NT2/D1 (cell line): ENCODE results near the gene RIMBP2.
A peak's percentile ranks its signal among the peaks of the same experiment; 100 is the strongest.

Experiments
- DNase-seq: peaks from one replicate; pipeline ENCODE4 v3.0.0-alpha.2; 2011; ENCODE audit warnings: low read depth, low spot score
- H3K27me3 ChIP-seq: 2 replicates; pipeline ENCODE4 v1.6.0; 2011; ENCODE audit warnings: mild to moderate bottlenecking; ENCODE audit not compliant: insufficient read length, insufficient read depth
- H3K36me3 ChIP-seq: 2 replicates; pipeline ENCODE4 v1.6.1; 2011; ENCODE audit warnings: mild to moderate bottlenecking, low read length, mixed read lengths; ENCODE audit not compliant: insufficient read depth, insufficient read length
- H3K4me1 ChIP-seq: 2 replicates; pipeline ENCODE4 v1.5.1; 2011; ENCODE audit not compliant: insufficient read depth, insufficient read length
- H3K4me3 ChIP-seq: 2 replicates; pipeline ENCODE4 v1.5.1; 2011; ENCODE audit warnings: low read depth; ENCODE audit not compliant: insufficient read length
- H3K9ac ChIP-seq: 2 replicates; pipeline ENCODE4 v1.6.0; 2011; ENCODE audit warnings: low read depth; ENCODE audit not compliant: insufficient read length
- H3K9me3 ChIP-seq: 2 replicates; pipeline ENCODE4 v1.5.1; 2011; ENCODE audit warnings: mild to moderate bottlenecking, low read length; ENCODE audit not compliant: insufficient read depth
- SUZ12 ChIP-seq: IDR thresholded peaks from 2 replicates; pipeline ENCODE4 v1.6.1; 2011; ENCODE audit not compliant: insufficient read length, insufficient read depth; ENCODE audit errors: extremely low read depth
- YY1 ChIP-seq: IDR thresholded peaks from 2 replicates; pipeline ENCODE4 v1.6.1; 2011; ENCODE audit not compliant: insufficient read length, insufficient read depth
- ZNF274 ChIP-seq: IDR thresholded peaks from 2 replicates; pipeline ENCODE4 v1.6.1; 2011; ENCODE audit warnings: mild to moderate bottlenecking, low read depth, low read length

The RIMBP2 gene

GRCh38 chr12:130479401-130480125 is 236.5 kb downstream of the RIMBP2 start:
- H3K4me1 ChIP-seq: peaks cover 15% of the 10 kb centered on the region
- TF ChIP-seq YY1 (no peak), SUZ12 (no peak), ZNF274 (no peak)
- H3K9ac ChIP-seq: no peak overlapping the region
- no peaks in the 10 kb centered on the region for H3K36me3 ChIP-seq
- no peaks in the 10 kb centered on the region for H3K9me3 ChIP-seq
- no peaks in the 10 kb centered on the region for H3K27me3 ChIP-seq
- no peak overlapping the region for H3K4me3 ChIP-seq
- no peak for DNase-seq

DNA sequence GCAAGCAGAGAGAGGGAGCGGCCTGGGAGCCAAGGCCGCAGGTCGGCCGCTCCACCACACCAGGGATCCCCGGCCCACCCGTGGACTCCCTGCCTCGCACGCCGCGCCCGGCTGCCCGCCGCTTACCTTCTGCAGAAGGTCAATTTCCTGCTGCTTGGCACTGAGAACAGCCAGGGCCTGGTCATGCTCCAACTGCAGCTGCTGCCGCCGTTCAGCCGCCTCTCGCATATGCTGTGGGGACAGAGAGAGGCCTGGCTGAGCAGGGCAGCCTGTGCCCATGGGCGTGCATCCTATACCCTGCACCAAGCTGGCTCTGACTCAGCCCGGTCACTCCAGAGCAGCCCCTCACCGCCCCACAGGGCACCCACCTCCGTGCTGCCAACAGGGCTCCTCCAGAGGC is 237.3 kb downstream of the RIMBP2 start:
- H3K4me3 ChIP-seq: no peak overlapping the region
- TF ChIP-seq ZNF274 (no peak), YY1 (no peak), SUZ12 (no peak)
- no peak for DNase-seq
- no peaks in the 10 kb centered on the region for H3K9me3 ChIP-seq
- peak overlapping the region; percentile 27 for H3K9ac ChIP-seq
- no peaks in the 10 kb centered on the region for H3K36me3 ChIP-seq
- H3K4me1 ChIP-seq: peaks cover 15% of the 10 kb centered on the region
- H3K27me3 ChIP-seq: no peaks in the 10 kb centered on the region

DNA sequence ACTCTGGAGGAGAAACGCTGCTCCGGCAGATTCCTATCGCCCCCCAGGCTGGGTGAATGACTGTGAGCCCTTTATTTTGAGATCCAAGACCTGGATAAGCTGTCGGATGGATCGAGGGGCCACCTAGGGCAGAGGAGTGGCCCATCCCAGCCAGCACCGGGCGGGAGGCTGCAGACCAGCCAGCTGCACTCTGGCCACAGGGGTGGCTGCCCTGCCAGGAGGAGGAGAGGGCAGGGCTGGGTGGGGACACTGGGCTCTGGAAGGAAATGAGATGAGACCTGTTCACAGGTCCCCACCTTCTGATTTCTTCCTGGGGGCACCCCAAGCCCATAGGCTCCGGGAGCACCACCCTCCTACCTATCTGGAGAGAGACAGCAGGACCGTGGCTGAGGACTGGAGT is 238.4 kb downstream of the RIMBP2 start:
- Histone ChIP-seq H3K4me1 (peaks cover 15% of the 10 kb centered on the region), H3K9me3 (no peaks in the 10 kb centered on the region), H3K4me3 (no peak overlapping the region), H3K36me3 (no peaks in the 10 kb centered on the region), H3K9ac (no peak overlapping the region), H3K27me3 (no peaks in the 10 kb centered on the region)
- TF ChIP-seq YY1 (no peak), SUZ12 (no peak), ZNF274 (no peak)
- DNase-seq: no peak

- TF ChIP-seq SUZ12: no peak
- TF ChIP-seq YY1: no peak
- no peak for TF ChIP-seq ZNF274
- H3K4me1 ChIP-seq: peaks cover 15% of the 10 kb centered on the region
- no peak overlapping the region for H3K4me3 ChIP-seq
- no peaks in the 10 kb centered on the region for H3K9me3 ChIP-seq
- no peak for DNase-seq
- no peaks in the 10 kb centered on the region for H3K27me3 ChIP-seq
- H3K9ac ChIP-seq: no peak overlapping the region
- no peaks in the 10 kb centered on the region for H3K36me3 ChIP-seq
Observed at GRCh38 chr12:130477266-130477665, 238.8 kb downstream of the RIMBP2 start.

DNA sequence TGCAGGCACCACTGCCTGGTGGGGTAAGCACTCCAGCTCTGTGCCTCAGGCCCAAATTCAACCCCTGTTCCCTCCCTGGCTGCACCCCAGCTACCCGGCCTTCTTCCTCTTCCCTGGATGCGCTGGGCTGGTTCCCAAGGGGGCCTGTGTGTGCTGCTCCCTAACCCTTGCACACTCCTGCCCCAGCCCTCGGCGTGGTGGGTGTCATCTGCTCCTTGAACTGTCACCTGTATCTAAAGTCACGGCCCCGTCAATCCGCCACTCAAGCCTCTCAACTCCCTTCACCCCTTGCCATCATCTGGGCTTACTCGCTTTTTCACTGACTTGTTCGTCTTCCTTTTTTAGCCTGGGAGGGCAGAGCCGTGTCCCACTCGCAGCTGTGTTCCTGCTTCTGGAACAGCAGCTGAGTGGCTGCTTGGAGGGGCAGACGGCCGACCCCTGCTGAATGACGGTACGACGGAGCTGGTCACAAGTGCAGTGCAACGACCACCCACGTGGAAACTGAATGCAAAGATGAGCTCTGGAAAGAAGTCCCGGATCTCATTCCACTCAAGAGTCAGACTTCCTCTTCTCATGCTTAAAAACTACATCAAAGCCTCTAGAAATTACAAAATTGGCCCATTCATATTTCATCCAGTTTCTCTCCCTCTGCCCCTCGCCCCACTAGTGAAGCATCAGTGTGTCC is 239.5 kb downstream of the RIMBP2 start:
- Histone ChIP-seq H3K27me3 (no peaks in the 10 kb centered on the region), H3K9me3 (no peaks in the 10 kb centered on the region), H3K9ac (no peak overlapping the region), H3K4me1 (peaks cover 11% of the 10 kb centered on the region), H3K36me3 (no peaks in the 10 kb centered on the region), H3K4me3 (no peak overlapping the region)
- no peak for TF ChIP-seq YY1
- TF ChIP-seq SUZ12: no peak
- TF ChIP-seq ZNF274: no peak
- no peak for DNase-seq

DNA sequence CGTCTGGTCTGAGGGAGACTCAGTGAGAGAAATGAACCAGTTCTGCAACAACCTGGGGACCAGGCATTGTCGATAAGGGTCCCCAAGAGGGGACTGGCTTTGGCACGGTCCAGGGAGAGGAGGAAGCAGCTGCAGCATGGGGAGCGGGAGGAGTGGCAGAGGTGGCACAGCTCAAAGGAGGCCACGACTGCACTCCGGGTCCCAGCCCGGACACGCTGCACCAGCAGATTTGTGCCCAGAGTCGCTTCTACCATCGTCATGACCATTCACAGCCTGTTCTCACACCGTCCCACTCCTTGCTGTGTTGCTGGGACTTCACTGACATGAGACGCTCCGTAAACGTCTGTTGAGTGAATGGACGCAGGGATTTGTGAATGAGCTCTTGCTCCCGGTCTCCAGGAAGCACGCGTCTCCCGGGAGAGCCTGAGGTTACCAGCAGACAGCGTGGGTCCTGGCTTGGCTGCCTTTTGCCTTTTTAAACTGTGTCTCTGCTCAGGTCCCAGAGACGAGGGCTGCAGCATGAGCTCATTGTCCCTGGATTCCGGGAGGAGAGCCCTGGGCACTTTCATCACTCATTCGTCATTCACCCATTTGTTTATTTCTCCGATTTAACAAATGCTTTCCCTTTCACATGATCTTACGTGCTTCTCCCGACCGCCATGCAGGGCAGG is 241.4 kb downstream of the RIMBP2 start:
- H3K4me1 ChIP-seq: peaks cover 3% of the 10 kb centered on the region
- no peak for TF ChIP-seq SUZ12
- no peak for TF ChIP-seq ZNF274
- TF ChIP-seq YY1: no peak
- H3K27me3 ChIP-seq: no peaks in the 10 kb centered on the region
- no peaks in the 10 kb centered on the region for H3K36me3 ChIP-seq
- no peak overlapping the region for H3K9ac ChIP-seq
- H3K4me3 ChIP-seq: no peak overlapping the region
- DNase-seq: no peak
- H3K9me3 ChIP-seq: no peaks in the 10 kb centered on the region

GRCh38 chr12:130473266-130473665 is 242.8 kb downstream of the RIMBP2 start:
- no peak for DNase-seq
- H3K36me3 ChIP-seq: no peaks in the 10 kb centered on the region
- H3K9ac ChIP-seq: no peak overlapping the region
- H3K27me3 ChIP-seq: no peaks in the 10 kb centered on the region
- TF ChIP-seq SUZ12 (no peak), ZNF274 (no peak), YY1 (no peak)
- H3K9me3 ChIP-seq: peaks cover 4% of the 10 kb centered on the region; the same call in 1 of the 2 replicates
- no peaks in the 10 kb centered on the region for H3K4me1 ChIP-seq
- no peak overlapping the region for H3K4me3 ChIP-seq
